Measurements from ENCODE around the gene HSD17B12.

GRCh38 chr11:43738600-43739409, 58.3 kb downstream of the HSD17B12 start:
- TF ChIP-seq, protein P1, sequence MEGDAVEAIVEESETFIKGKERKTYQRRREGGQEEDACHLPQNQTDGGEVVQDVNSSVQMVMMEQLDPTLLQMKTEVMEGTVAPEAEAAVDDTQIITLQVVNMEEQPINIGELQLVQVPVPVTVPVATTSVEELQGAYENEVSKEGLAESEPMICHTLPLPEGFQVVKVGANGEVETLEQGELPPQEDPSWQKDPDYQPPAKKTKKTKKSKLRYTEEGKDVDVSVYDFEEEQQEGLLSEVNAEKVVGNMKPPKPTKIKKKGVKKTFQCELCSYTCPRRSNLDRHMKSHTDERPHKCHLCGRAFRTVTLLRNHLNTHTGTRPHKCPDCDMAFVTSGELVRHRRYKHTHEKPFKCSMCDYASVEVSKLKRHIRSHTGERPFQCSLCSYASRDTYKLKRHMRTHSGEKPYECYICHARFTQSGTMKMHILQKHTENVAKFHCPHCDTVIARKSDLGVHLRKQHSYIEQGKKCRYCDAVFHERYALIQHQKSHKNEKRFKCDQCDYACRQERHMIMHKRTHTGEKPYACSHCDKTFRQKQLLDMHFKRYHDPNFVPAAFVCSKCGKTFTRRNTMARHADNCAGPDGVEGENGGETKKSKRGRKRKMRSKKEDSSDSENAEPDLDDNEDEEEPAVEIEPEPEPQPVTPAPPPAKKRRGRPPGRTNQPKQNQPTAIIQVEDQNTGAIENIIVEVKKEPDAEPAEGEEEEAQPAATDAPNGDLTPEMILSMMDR (IDR thresholded peaks at IDR 0.05) = no peak
- TF ChIP-seq POLR2AphosphoS5 (IDR thresholded peaks at IDR 0.05; ENCODE audit: insufficient read depth in 1 of 2, low read depth in 1 of 2) (no peak), POLR2A (IDR thresholded peaks at IDR 0.05) (no peak)
